Karpas-422 (cell line): Measurements from ENCODE around the gene PEX11A. TPM values are rescaled to one million over a fixed set of nuclear protein-coding genes. Genes with fewer than 3 reads are reported as not detected.
A peak's percentile ranks its signal among the peaks of the same experiment; 100 is the strongest.

Experiments used
- DNase-seq: peaks from one replicate; pipeline ENCODE4 v3.0.0-alpha.2; 2015
- H2AFZ ChIP-seq: fragments of 200-600 bp; sonication (generic); 2 replicates; pipeline ENCODE4 v1.6.1; 2014; ENCODE audit warnings: antibody characterized with exemption, low read length, mixed read lengths
- H3K27ac ChIP-seq: fragments of 200-600 bp; sonication (generic); 2 replicates; pipeline ENCODE4 v1.5.1; 2014; ENCODE audit warnings: mild to moderate bottlenecking, low read length, moderate library complexity
- H3K27me3 ChIP-seq: fragments of 200-600 bp; sonication (generic); 2 replicates; pipeline ENCODE4 v1.6.1; 2014; ENCODE audit warnings: low read length, mixed read lengths
- H3K36me3 ChIP-seq: fragments of 200-600 bp; sonication (generic); 2 replicates; pipeline ENCODE4 v1.6.1; 2014; ENCODE audit warnings: low read length, mixed read lengths; ENCODE audit not compliant: insufficient read depth
- H3K4me1 ChIP-seq: fragments of 200-600 bp; sonication (generic); 2 replicates; pipeline ENCODE4 v1.6.1; 2014; ENCODE audit warnings: mild to moderate bottlenecking, low read length, mixed read lengths
- H3K4me2 ChIP-seq: fragments of 200-600 bp; sonication (generic); 2 replicates; pipeline ENCODE4 v1.6.1; 2014; ENCODE audit warnings: low read length, low read depth, mild to moderate bottlenecking; ENCODE audit not compliant: poor library complexity, severe bottlenecking
- H3K4me3 ChIP-seq: fragments of 200-600 bp; sonication (generic); 2 replicates; pipeline ENCODE4 v1.5.1; 2014; ENCODE audit warnings: mild to moderate bottlenecking, antibody characterized with exemption, low read length, mixed read lengths
- H3K79me2 ChIP-seq: fragments of 200-600 bp; sonication (generic); 2 replicates; pipeline ENCODE4 v1.6.1; 2014; ENCODE audit warnings: mild to moderate bottlenecking, low read length, mixed read lengths
- H3K9ac ChIP-seq: fragments of 200-600 bp; sonication (generic); 2 replicates; pipeline ENCODE4 v1.6.0; 2014; ENCODE audit warnings: low read length
- H3K9me2 ChIP-seq: fragments of 200-600 bp; sonication (generic), shearing (Covaris generic); replicated peaks from 2 replicates; pipeline ENCODE4 v1.6.0; 2014; ENCODE audit warnings: mild to moderate bottlenecking, low read length, moderate library complexity; ENCODE audit not compliant: insufficient read depth
- H3K9me3 ChIP-seq: fragments of 300-700, 200-600 bp; sonication (generic); 2 replicates; pipeline ENCODE4 v1.6.1; 2014; ENCODE audit warnings: low read length, mixed read lengths
- H4K20me1 ChIP-seq: fragments of 200-600 bp; sonication (generic); 2 replicates; pipeline ENCODE4 v1.6.1; 2014; ENCODE audit warnings: mild to moderate bottlenecking, antibody characterized with exemption, low read length, low read depth; ENCODE audit not compliant: insufficient read depth
- total RNA-seq: library from RNA; depleted of rRNA; stranded (reverse); fragments of >200 nt; shearing (Covaris generic); gene quantifications from 2 replicates; pipeline ENCODE4 v1.2.3, GENCODE V29; 2014; ENCODE audit warnings: low replicate concordance; rRNA removed

The PEX11A gene, protein sequence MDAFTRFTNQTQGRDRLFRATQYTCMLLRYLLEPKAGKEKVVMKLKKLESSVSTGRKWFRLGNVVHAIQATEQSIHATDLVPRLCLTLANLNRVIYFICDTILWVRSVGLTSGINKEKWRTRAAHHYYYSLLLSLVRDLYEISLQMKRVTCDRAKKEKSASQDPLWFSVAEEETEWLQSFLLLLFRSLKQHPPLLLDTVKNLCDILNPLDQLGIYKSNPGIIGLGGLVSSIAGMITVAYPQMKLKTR
- total RNA-seq: not detected in 2 replicates

DNA sequence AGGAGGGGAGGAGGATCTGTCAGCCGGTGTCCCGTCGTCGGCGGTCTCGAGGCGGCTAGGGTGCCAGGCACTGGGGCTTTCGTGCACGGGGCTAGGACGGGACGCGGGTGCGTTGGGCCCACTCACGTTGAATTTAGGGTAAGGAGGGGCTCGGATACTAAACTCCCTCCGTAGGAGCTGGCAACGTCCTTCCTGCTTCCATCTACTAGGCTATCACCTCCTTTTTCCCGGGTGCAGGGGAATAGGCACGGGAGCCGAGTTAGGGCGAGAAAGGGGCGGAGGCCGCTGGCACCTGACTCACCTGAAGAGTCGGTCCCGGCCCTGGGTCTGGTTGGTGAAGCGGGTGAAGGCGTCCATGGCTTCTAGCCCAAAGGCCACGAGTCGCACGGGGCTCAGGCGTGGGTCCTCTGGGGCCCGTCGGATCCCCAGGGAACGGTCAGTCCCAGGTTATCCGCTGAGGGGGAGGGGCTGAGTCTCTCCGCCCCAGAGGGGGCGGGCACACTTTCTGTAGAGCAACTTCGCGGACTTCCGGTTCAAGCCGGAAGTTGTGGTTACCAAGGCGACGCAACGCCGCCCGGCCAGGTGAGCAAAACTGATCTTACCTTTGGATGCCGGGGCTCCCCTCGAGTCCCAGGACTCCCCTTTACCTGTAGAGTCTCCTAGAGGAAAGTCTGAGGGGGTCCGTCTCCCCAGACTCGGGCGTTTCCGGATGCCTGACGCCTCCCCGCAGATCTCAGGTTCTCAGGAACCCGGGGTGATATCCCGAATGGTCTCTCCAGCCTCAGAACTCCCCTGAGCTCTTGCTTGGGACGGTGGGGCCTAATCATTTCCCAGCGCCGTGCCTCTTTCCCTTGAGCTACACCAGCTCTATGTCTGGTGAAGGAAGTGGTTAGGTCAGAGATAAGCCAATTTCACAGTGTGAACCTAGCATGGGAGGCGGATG, at the start of gene PEX11A, which contains the start of gene WDR93:
Gene PEX11A, minus strand, starts transcription at position 479 of the 943 bp plus-strand sequence. Its CDS starts 122 bp downstream, at position 357.
Gene WDR93, plus strand, starts transcription at position 536 of the 943 bp plus-strand sequence. CDS start 10,936 bp downstream, outside the sequence.
- Histone ChIP-seq H3K79me2 (no peaks in the 10 kb centered on the region), H3K9me3 (no peaks in the 10 kb centered on the region), H3K4me2 (peak within 1 kb of the TSS; percentile 35), H3K4me1 (peaks cover 16% of the 10 kb centered on the region), H3K9me2 (no peaks in the 10 kb centered on the region), H4K20me1 (no peaks in the 10 kb centered on the region), H3K27ac (no peak within 1 kb of the TSS), H2AFZ (0 out of 2 replicates have a peak within 1 kb of the TSS, but pooled peaks have one; percentile 42), H3K9ac (no peak within 1 kb of the TSS), H3K4me3 (no peak within 1 kb of the TSS), H3K27me3 (no peaks in the 10 kb centered on the region), H3K36me3 (no peaks in the 10 kb centered on the region)
- no peak for DNase-seq

DNA sequence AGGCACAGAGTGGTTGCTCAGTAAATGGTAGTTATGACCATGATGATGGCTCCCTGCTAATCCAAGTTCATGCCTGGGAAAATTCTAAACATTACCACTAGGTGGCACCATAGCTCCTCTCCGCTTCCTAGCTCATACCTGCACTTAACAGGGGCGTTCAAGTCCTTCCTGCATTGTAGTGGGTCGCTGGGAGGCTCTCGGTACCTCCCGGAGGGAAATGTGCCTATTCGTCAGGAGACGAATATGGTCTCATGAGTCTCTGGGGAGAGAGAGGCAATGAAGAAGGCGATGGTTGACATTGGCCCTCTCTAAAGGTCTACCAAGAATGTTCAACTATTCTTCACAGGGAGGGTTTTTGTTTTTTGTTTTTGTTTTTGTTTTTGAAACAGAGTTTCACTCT, 49.6 kb upstream of the PEX11A start:
- Histone ChIP-seq H3K9ac (no peak overlapping the region), H3K79me2 (no peaks in the 10 kb centered on the region), H3K4me3 (no peak overlapping the region)

DNA sequence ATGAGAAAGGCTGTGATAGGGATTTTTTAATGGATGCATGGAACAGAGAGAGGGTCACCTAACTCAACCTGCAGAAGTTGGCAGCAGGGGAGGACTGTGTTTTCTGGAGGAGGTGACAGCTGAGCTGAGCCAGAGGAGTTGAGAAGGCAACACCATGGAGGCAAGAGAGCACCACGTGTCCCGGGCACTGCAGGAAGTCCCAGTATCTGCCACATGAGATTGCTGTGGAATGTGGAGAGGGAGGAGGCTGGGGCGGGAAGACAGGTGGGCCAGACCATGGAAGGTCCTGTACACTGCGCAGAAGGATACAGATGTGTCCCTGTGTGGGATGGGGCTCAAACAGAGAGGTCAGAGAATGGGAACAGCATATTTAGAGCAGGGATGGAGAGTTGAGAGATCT, 45.2 kb upstream of the PEX11A start:
- Histone ChIP-seq H3K9ac (no peak overlapping the region), H3K79me2 (no peaks in the 10 kb centered on the region), H2AFZ (no peak overlapping the region), H3K9me3 (no peaks in the 10 kb centered on the region), H3K27ac (no peak overlapping the region), H3K4me1 (no peaks in the 10 kb centered on the region), H3K36me3 (no peaks in the 10 kb centered on the region), H3K4me3 (no peak overlapping the region), H3K9me2 (no peaks in the 10 kb centered on the region), H4K20me1 (no peaks in the 10 kb centered on the region), H3K4me2 (no peak overlapping the region), H3K27me3 (no peaks in the 10 kb centered on the region)
- DNase-seq: no peak

More for the DNA sequence above, 49.6 kb upstream of the PEX11A start:
- Histone ChIP-seq H3K36me3 (no peaks in the 10 kb centered on the region), H2AFZ (no peak overlapping the region), H4K20me1 (no peaks in the 10 kb centered on the region), H3K4me1 (no peaks in the 10 kb centered on the region), H3K9me2 (no peaks in the 10 kb centered on the region), H3K27me3 (no peaks in the 10 kb centered on the region), H3K9me3 (no peaks in the 10 kb centered on the region), H3K4me2 (no peak overlapping the region), H3K27ac (no peak overlapping the region)
- DNase-seq: peak; percentile 92

DNA sequence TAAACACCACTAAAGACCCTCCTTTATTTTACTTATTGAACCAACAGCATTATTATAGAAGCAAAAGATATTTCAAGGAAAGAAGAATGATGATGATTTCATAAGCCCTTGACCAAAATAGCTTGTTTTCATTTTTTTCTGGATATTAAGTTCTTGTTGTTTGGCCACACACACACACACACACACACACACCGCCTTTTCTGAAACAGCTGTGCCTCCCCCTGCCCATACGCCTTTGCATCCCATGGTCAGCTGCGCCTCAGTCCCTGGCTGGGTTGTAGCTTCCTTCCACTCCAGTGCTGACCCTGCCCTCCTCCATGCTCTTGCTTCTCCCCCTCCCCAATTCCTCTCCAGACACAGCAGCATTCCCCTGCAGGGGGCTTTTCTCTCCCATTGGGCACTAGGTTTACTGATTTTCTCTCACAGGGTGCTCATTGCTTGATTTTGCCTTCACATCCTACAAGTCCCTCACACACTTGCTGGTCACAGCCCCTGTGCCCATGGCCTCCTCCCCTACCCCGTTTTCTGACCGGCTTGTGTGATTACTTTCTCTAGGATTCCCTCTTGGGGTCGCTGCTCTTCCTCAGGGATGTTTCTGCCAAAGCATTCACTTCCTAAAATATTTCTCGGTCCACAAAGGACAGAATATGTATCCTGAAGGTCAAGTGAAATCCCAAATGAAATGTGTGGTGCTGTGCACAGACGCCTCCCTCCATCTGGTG, 42.1 kb upstream of the PEX11A start:
- H3K79me2 ChIP-seq: no peaks in the 10 kb centered on the region
- no peak overlapping the region for H3K4me2 ChIP-seq
- H3K36me3 ChIP-seq: no peaks in the 10 kb centered on the region
- DNase-seq: no peak
- H3K27ac ChIP-seq: no peak overlapping the region
- no peaks in the 10 kb centered on the region for H3K4me1 ChIP-seq
- no peak overlapping the region for H3K4me3 ChIP-seq
- no peak overlapping the region for H2AFZ ChIP-seq
- H3K27me3 ChIP-seq: no peaks in the 10 kb centered on the region
- H3K9ac ChIP-seq: no peak overlapping the region
- no peaks in the 10 kb centered on the region for H3K9me3 ChIP-seq
- no peaks in the 10 kb centered on the region for H4K20me1 ChIP-seq
- H3K9me2 ChIP-seq: no peaks in the 10 kb centered on the region

DNA sequence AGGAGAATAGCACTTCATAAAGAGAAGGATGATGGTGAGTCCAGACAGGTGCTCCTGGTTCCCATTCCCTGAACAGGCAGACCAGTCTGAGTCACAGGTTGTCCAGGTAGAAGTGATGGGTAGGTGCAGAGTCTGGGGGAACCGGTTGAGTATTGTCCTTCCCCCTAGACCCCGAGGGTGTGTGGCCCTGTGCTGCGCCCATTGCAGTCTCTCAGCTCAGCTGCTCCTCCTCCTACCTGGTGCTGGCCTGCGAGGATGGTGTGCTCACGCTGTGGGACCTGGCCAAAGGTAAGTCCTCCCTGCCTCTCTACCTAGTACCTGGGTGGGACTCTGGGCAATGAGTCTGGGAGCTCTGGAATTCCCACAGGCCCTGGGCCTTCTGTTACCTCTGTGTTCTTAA, 40.7 kb upstream of the PEX11A start:
- no peak overlapping the region for H3K4me2 ChIP-seq
- no peaks in the 10 kb centered on the region for H3K36me3 ChIP-seq
- H3K4me3 ChIP-seq: no peak overlapping the region
- H3K27ac ChIP-seq: no peak overlapping the region
- no peaks in the 10 kb centered on the region for H3K9me2 ChIP-seq
- no peak overlapping the region for H3K9ac ChIP-seq
- no peaks in the 10 kb centered on the region for H4K20me1 ChIP-seq
- no peak overlapping the region for H2AFZ ChIP-seq
- no peaks in the 10 kb centered on the region for H3K4me1 ChIP-seq
- DNase-seq: no peak
- H3K27me3 ChIP-seq: no peaks in the 10 kb centered on the region
- no peaks in the 10 kb centered on the region for H3K79me2 ChIP-seq
- H3K9me3 ChIP-seq: no peaks in the 10 kb centered on the region

DNA sequence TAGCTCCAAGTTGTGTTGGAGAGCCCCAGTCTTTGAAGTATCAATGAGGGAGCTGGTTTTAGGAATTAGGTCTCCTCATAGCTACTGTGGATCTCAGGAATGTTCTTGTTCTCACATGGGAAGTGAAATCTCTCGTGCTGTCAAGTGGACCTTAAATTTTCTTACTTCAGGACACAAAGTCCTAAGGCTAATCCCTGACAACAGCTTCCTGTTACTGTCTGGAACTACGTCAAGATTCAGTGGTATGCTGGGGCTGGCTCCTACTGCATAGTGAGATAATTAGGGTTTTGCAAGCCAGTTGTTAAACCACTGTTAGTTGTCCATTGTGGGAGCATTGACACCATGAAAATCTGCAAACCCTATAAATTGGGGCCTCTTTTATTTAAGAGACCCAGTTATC, 37.7 kb upstream of the PEX11A start:
- Histone ChIP-seq H3K4me1 (no peaks in the 10 kb centered on the region), H3K4me2 (no peak overlapping the region)

DNA sequence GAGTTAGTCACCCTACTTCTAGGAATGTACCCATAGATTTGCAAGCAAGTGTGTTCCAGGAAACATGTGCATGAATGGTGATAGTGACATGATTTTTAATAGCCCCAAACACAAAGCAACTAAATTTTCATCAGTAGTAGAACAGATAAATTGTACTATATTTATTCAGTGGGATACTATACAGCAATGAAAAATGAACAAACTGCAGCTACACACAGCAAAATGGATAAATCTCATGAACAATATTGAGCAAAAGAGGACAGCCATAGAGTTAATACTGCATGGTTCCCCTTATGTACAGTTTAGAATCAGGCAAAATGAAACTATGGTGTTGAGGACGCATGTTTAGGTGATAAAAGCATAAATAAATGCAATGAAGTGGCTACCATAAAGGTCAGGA, 34.5 kb upstream of the PEX11A start:
- no peak for DNase-seq
- H2AFZ ChIP-seq: no peak overlapping the region
- H3K9ac ChIP-seq: no peak overlapping the region
- no peaks in the 10 kb centered on the region; the same call in 1 of the 2 replicates for H3K9me3 ChIP-seq
- no peaks in the 10 kb centered on the region for H3K79me2 ChIP-seq
- no peak overlapping the region for H3K4me2 ChIP-seq
- H3K27ac ChIP-seq: no peak overlapping the region
- no peaks in the 10 kb centered on the region for H3K27me3 ChIP-seq
- H4K20me1 ChIP-seq: no peaks in the 10 kb centered on the region
- no peaks in the 10 kb centered on the region for H3K9me2 ChIP-seq
- H3K4me1 ChIP-seq: no peaks in the 10 kb centered on the region
- H3K36me3 ChIP-seq: no peaks in the 10 kb centered on the region
- no peak overlapping the region for H3K4me3 ChIP-seq

More for the DNA sequence above, 37.7 kb upstream of the PEX11A start:
- H3K36me3 ChIP-seq: no peaks in the 10 kb centered on the region
- H2AFZ ChIP-seq: no peak overlapping the region
- no peaks in the 10 kb centered on the region for H4K20me1 ChIP-seq
- H3K79me2 ChIP-seq: no peaks in the 10 kb centered on the region
- no peak overlapping the region for H3K9ac ChIP-seq
- no peak for DNase-seq
- no peaks in the 10 kb centered on the region; the same call in 1 of the 2 replicates for H3K9me3 ChIP-seq
- no peaks in the 10 kb centered on the region for H3K9me2 ChIP-seq
- H3K27me3 ChIP-seq: no peaks in the 10 kb centered on the region
- no peak overlapping the region for H3K4me3 ChIP-seq
- no peak overlapping the region for H3K27ac ChIP-seq
